Liver (tissue), 3 donors: ENCODE data around the gene CARHSP1.

Experiments
- EGR1 ChIP-seq, 2 donors: IDR thresholded peaks; 2 replicates each; pipeline ENCODE4 v1.6.1; 2016 to 2018; ENCODE audit warnings: antibody characterized with exemption in 2 of 2, low read depth in 2 of 2
- HNF4G ChIP-seq: IDR thresholded peaks from 2 replicates; pipeline ENCODE4 v1.6.1; 2016; ENCODE audit warnings: antibody characterized with exemption
- SP1 ChIP-seq: IDR thresholded peaks from 2 replicates; pipeline ENCODE4 v1.6.1; 2018; ENCODE audit warnings: antibody characterized with exemption, mild to moderate bottlenecking
- TAF1 ChIP-seq: conservative IDR thresholded peaks from 2 replicates; pipeline ENCODE4 v1.6.1; 2016; ENCODE audit warnings: antibody characterized with exemption, mild to moderate bottlenecking
- TF ChIP-seq, protein P1 (sequence below): fragments of 150-350 bp; IDR thresholded peaks from 2 replicates; pipeline ENCODE4 v1.5.1; 2017; ENCODE audit warnings: improper control_type of control experiment, low read depth, low read length; ENCODE audit not compliant: missing input control
- TF ChIP-seq, protein P2 (sequence below): IDR thresholded peaks from 2 replicates; pipeline ENCODE4 v1.6.1; 2016; ENCODE audit warnings: antibody characterized with exemption
- donor health status: healthy.
- donor health status: healthy.

DNA sequence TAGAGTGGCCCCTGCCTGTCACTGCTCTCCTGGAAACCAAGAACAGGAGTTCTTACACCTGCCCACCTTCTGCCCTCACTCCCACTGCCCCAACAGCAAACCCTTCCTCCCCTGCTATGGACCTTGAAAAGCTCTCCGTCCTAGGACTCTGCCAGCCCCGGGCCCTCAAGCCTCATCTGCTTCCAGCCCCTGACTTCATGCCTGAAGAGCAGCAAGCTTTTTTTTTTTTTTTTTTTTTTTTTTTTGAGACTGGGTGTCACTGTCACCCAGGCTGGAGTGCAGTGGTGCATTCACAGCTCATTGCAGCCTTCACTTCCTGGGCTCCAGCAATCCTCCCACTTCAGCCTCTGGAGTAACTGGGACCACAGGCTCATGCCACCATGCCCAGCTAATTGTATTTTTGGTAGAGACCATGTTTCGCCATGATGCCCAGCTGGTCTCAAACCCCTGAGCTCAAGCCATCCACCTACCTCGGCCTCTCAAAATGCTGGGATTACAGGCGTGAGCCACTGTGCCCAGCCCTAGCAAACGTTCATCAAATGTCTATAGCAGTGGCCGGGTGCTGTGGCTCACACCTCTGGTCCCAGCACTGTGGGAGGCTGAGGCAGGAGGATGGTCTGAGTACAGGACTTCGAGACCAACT is 16.9 kb downstream of the CARHSP1 start:
- TF ChIP-seq, protein P1, sequence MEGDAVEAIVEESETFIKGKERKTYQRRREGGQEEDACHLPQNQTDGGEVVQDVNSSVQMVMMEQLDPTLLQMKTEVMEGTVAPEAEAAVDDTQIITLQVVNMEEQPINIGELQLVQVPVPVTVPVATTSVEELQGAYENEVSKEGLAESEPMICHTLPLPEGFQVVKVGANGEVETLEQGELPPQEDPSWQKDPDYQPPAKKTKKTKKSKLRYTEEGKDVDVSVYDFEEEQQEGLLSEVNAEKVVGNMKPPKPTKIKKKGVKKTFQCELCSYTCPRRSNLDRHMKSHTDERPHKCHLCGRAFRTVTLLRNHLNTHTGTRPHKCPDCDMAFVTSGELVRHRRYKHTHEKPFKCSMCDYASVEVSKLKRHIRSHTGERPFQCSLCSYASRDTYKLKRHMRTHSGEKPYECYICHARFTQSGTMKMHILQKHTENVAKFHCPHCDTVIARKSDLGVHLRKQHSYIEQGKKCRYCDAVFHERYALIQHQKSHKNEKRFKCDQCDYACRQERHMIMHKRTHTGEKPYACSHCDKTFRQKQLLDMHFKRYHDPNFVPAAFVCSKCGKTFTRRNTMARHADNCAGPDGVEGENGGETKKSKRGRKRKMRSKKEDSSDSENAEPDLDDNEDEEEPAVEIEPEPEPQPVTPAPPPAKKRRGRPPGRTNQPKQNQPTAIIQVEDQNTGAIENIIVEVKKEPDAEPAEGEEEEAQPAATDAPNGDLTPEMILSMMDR, result no peak
- TF ChIP-seq HNF4G (no peak), TAF1 (no peak), EGR1 (IDR thresholded peaks at IDR 0.05; ENCODE audit: low read depth in 2 of 2) (no peak), SP1 (no peak)
- TF ChIP-seq, protein P2, sequence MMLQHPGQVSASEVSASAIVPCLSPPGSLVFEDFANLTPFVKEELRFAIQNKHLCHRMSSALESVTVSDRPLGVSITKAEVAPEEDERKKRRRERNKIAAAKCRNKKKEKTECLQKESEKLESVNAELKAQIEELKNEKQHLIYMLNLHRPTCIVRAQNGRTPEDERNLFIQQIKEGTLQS, result no peak
